CD4-positive, alpha-beta T cell treated with Interleukin-15 for 4 hours (primary cell): ENCODE data around the gene ACRV1.
A peak's percentile ranks its signal among the peaks of the same experiment; 100 is the strongest.

Experiments used
- DNase-seq: peaks from one replicate; pipeline ENCODE4 v3.0.0-alpha.2; 2020; ENCODE audit warnings: low spot score

ACRV1 gene

GRCh38 chr11:125649465-125650166 is 31.0 kb downstream of the ACRV1 start:
- no peak for DNase-seq

- DNase-seq, result no peak
These were observed 34.8 kb downstream of the ACRV1 start for GRCh38 chr11:125645871-125646270.

GRCh38 chr11:125638315-125638714 is 42.3 kb downstream of the ACRV1 start:
- DNase-seq, result no peak

DNA sequence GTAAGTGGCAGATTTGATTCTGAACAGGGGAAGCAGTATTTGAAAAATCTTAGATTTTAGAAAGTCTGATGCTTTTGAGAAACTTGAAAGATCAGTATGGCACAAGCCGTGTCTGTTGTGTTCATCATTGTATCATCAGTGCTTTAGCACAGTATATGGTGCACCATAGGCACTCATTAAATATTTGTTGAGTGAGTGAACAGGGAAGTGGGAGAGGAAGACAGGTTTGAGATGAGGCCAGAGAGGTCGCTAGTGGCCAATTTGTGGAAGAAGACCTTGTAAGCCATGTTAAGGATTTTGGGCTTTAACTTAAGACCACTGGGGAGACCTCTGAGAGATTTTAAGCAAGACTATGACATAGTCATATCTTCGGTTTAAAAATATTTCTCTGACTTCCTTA is 42.8 kb downstream of the ACRV1 start:
- DNase-seq, result no peak

DNA sequence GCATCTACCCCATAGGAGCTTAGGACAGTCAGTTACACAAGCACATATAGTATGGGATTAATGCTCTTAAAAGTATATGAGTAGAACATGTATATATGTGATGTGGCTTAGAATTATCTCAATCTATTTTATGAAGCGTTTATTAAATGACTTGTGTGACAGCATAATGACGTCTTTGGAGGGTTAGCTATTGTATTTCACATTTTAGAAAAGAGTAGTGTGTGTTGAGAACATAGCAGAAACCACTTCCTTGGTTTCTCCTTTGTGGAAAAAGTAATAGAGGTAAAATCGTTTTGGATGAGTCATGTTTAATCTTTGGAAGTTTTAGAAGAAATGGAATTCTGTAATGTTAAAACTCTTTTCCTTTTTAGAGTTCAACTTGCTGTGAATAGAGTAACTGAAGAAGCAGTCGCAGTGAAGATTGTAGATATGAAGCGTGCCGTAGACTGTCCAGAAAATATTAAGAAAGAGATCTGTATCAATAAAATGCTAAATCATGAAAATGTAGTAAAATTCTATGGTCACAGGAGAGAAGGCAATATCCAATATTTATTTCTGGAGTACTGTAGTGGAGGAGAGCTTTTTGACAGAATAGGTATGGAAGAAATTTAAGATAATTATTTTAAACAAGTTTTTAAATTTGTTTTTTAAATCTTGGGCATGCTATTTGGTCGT is 53.3 kb downstream of the ACRV1 start:
- no peak for DNase-seq

GRCh38 chr11:125626288-125626950 is 54.2 kb downstream of the ACRV1 start:
- peak; percentile 38 for DNase-seq

- peak; percentile 86 for DNase-seq
These were observed 54.9 kb downstream of the ACRV1 start for GRCh38 chr11:125625630-125626287.

DNA sequence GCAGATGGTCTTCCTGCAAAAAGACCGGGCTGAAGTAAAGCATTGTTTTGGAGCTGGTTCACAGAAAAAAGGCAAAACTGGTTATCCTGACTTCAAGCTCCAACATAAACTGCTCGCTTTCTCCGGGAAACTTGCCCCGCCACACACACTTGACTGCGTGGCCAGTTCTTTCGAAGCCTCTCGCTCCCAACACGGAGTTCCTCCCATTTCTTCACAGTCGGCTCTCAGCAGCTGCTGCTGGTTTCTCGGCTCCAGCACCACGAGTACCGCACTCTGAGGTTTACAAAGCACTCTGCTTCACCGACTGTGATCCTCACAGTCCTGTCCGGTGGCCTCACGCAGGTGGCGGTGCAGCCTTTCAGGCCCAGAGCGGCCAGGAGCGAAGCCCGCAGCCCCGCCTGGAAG is 55.4 kb downstream of the ACRV1 start:
- no peak for DNase-seq

DNA sequence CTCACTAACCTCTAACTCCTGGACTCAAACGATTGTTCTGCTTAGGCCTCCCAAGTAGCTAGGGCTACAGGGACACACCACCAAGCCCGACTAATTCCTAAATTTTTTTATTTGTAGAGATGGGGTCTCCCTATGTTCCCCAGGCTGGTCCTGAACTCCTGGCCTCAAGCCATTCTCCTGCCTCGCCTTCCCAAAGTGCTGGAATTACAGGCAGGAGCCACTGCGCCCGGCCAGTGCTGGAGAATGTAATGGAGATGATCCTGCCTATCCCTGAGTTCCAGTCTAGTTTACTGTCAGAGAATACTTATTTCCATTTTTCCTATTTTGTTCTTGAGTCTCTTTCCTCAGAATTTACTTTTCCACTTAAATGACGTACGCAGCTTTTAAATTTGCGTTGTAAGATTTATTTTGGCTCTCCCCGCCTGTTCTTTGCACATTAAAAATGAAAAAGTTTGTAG is 55.9 kb downstream of the ACRV1 start, which contains the start of gene CHEK1:
TSS of gene CHEK1 (plus strand) at position 408 of the 458 bp plus-strand sequence. CDS start 1,606 bp downstream, outside the sequence.
- no peak for DNase-seq

GRCh38 chr11:125623064-125623463 is 57.6 kb downstream of the ACRV1 start:
- no peak for DNase-seq

GRCh38 chr11:125621995-125622394 is 58.7 kb downstream of the ACRV1 start:
- no peak for DNase-seq
